Measurements from ENCODE around the gene RNASE13. TPM values are rescaled to one million over a fixed set of nuclear protein-coding genes. Genes with fewer than 3 reads are reported as not detected.

The RNASE13 gene
- polyA plus RNA-seq, 3 donors from 2014 or later = not detected

- Mint-ChIP-seq H3K27me3 (ENCODE audit: low read depth in 3 of 3) (peaks cover 27 to 29% (median 29%) of the 10 kb centered on the region in 3 donors), H3K36me3 (no peaks in the 10 kb centered on the region), H3K9me3 (no peaks in the 10 kb centered on the region), H3K27ac (peak overlapping the region in 4 of 6 donors; percentile 35 to 77 (median 62)), H3K4me1 (peaks cover 34 to 37% of the 10 kb centered on the region in 2 donors), H3K4me3 (peak overlapping the region; percentile 85 to 90 (median 89))
- peak; percentile 37 to 38 (median 38) for DNase-seq
Observed at GRCh38 chr14:21071225-21072030, 36.8 kb upstream of the RNASE13 start.

DNA sequence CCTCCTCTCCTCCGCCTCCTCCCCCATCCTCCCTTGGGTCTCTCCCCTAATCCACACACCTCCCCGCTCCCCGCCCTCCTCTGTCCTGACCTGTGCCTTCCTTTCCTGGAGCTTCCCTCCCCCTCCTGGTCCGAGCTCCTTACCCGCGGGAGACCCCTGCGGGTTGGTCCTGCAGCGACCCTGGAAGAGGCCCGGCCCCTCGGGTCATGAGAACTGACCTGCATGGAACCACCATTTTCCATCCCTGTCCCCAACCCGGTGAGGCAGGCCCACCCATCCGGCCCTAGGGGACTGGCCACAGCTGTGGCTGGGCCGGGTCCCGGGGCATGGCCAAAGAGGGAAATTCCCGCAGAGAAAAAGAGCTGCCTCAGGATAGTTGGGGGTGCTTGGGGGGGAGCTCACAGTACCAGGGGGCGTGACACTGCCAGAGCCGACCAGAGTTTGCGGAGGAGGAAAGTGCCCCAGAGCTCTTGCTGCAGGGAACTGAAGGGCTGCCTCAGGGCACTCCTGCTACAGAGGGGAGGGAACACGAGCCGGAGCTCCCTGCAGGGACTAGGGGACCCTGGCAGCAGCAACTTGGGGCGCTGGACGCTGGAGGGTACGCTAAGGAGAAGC is 36.1 kb upstream of the RNASE13 start:
- DNase-seq = peak in 2 of 3 donors; percentile 18 to 36
- Mint-ChIP-seq H3K27me3 (ENCODE audit: low read depth in 3 of 3) (peaks cover 27 to 29% (median 29%) of the 10 kb centered on the region in 3 donors), H3K36me3 (no peaks in the 10 kb centered on the region), H3K9me3 (no peaks in the 10 kb centered on the region), H3K27ac (peak overlapping the region in 5 of 6 donors; percentile 45 to 77 (median 52)), H3K4me1 (peaks cover 34 to 37% of the 10 kb centered on the region in 2 donors), H3K4me3 (peak overlapping the region; percentile 85 to 90 (median 89))

DNA sequence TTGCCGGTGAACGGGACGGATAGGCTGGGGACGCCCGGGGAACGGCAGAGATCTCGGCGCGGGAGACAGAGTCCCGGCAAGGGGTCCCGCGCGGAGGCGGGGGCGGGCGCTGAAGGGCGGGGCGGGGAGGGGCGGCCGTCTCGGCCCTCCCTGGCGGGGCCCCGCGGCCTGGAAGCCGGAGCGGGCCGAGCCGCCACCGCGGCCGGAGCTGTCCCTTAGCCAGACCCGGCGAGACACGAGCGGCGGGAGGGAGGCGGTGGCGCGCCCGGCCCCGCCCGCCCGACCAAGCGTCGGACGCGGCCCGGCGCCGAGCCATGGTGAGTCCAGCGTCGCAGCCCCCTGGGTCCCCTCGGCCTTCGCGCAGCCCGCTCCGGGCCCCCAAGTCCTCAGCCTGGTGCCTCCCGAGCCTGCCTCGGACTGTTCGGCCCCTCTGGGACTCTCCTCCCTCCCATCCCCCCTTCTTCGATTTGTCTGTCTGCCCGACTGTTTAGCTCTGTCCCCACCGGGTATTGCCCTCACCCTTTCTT is 35.5 kb upstream of the RNASE13 start, which contains the start of gene ARHGEF40:
Gene ARHGEF40 (plus strand): TSS at position 222 of the 527 bp plus-strand sequence. CDS start 93 bp downstream, at position 315.
- DNase-seq = peak in 2 of 3 donors; percentile 11 to 15
- peak within 1 kb of the TSS; percentile 85 to 90 (median 89) for H3K4me3 Mint-ChIP-seq

GRCh38 chr14:21069388-21070082 is 34.9 kb upstream of the RNASE13 start:
- DNase-seq = peak in 2 of 3 donors; percentile 9 to 15
- Mint-ChIP-seq H3K27ac (peak overlapping the region in 4 of 6 donors; percentile 5 to 69 (median 53)), H3K4me3 (peak overlapping the region; percentile 74 to 82 (median 81)), H3K9me3 (no peaks in the 10 kb centered on the region), H3K36me3 (no peaks in the 10 kb centered on the region), H3K27me3 (ENCODE audit: low read depth in 3 of 3) (peaks cover 30 to 36% (median 35%) of the 10 kb centered on the region in 3 donors), H3K4me1 (peaks cover 34 to 37% of the 10 kb centered on the region in 2 donors)

More for the DNA sequence above, 35.5 kb upstream of the RNASE13 start, which contains the start of gene ARHGEF40:
- H3K27me3 Mint-ChIP-seq (ENCODE audit: low read depth in 3 of 3) = peaks cover 30 to 34% (median 30%) of the 10 kb centered on the region in 3 donors
- no peaks in the 10 kb centered on the region for H3K9me3 Mint-ChIP-seq
- H3K36me3 Mint-ChIP-seq = no peaks in the 10 kb centered on the region
- peak within 1 kb of the TSS in 5 of 6 donors; percentile 45 to 77 (median 62) for H3K27ac Mint-ChIP-seq
- peaks cover 34 to 37% of the 10 kb centered on the region in 2 donors for H3K4me1 Mint-ChIP-seq

DNA sequence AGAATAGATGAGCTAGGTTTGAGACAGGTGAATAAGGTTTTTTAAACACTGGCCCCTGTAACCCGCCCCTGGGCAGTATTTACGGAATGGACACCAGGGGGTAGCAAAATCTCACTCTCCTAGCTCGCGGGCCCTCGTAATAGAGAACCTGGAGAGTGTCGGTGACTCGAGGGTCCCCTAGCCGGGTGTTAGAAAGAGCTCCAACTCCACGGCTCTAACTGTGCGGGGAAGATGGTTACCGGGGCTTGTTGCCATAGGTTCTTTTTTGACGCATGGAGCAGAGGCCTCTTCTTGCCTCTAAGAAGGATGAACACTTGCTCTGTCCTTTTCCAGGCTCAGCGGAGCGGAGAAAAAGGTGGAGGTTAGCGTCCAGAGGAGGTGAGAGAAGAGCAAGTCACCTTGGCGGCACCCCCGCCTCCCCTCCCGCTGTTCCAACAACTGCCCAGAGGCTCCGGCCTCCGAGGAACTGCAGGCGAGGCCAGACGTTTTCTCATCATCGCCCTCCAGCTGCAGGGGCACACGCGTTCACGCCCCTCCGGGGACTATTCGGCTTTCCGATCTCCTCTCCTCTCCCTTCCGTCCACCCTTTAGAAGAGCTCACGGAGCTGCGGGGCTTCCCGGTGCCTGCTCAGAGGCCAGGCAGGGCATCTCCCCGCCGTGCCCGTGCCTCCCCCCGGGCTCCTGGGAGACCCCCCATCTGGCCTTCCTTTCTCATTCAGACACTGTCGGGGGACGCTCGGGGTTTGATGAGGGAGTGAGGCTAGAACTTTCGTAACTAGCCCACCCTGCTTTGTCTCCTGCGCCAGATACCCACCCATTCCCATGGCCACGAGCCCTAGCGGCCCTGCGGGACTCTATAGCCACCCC is 34.1 kb upstream of the RNASE13 start:
- Mint-ChIP-seq H3K27me3 (ENCODE audit: low read depth in 3 of 3) (peaks cover 30 to 38% (median 35%) of the 10 kb centered on the region in 3 donors), H3K27ac (peak overlapping the region in 4 of 6 donors; percentile 12 to 61 (median 45)), H3K4me3 (peak overlapping the region; percentile 74 to 82 (median 81)), H3K36me3 (no peaks in the 10 kb centered on the region), H3K4me1 (peaks cover 34 to 37% of the 10 kb centered on the region in 2 donors), H3K9me3 (no peaks in the 10 kb centered on the region)
- DNase-seq = peak; percentile 52 to 58 (median 55)

- no peak overlapping the region for H3K4me3 Mint-ChIP-seq
- H3K36me3 Mint-ChIP-seq = no peaks in the 10 kb centered on the region
- no peak for DNase-seq
- no peak overlapping the region for H3K27ac Mint-ChIP-seq
- H3K27me3 Mint-ChIP-seq (ENCODE audit: low read depth in 3 of 3) = peaks cover 24 to 44% (median 31%) of the 10 kb centered on the region in 3 donors
- H3K4me1 Mint-ChIP-seq = peaks cover 31 to 33% of the 10 kb centered on the region in 2 donors
- no peaks in the 10 kb centered on the region for H3K9me3 Mint-ChIP-seq
Observed at GRCh38 chr14:21066882-21067502, 32.4 kb upstream of the RNASE13 start.

DNA sequence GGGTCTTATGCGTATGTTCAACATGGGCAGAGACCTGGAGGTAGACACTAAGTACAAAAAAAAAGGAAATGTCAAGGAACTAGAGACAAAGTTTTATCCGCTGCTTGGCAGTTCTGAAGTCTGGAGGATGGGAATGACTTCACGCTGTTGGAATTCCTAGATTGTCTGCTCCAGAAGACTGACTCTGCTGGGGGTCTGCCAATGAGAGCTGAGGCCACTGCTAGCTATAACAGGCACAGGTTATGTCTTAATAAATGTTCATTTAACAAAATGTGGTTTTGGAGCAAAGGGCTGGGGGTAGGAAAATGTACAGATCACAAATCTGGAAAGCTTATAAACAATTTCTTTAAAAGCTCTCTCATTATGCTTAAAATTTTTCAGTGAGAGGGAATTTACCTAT is 28.9 kb upstream of the RNASE13 start:
- Mint-ChIP-seq H3K4me1 (peaks cover 2 to 3% of the 10 kb centered on the region in 2 donors), H3K9me3 (no peaks in the 10 kb centered on the region), H3K36me3 (no peaks in the 10 kb centered on the region), H3K27me3 (ENCODE audit: low read depth in 3 of 3) (peaks cover 7 to 25% (median 20%) of the 10 kb centered on the region in 3 donors), H3K27ac (no peak overlapping the region), H3K4me3 (no peak overlapping the region)
- DNase-seq = no peak

DNA sequence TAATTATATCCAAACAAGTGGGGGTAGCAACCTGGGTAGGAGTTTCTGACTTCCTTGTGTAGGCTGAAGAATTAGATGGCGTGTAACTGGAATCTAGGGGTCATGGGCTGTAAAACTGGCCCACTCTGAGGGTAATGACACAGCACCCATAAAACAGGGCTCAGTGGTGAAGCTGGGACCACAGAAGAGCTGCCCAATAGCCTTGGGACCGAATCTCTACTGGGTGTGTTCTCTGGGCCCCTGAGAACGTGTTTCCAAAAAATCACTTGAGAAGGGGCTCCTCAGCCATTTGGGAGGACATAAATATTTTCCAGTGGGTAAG is 26.7 kb upstream of the RNASE13 start:
- no peaks in the 10 kb centered on the region for H3K9me3 Mint-ChIP-seq
- no peak for DNase-seq
- H3K27ac Mint-ChIP-seq = no peak overlapping the region
- H3K4me3 Mint-ChIP-seq = no peak overlapping the region
- H3K36me3 Mint-ChIP-seq = no peaks in the 10 kb centered on the region
- H3K4me1 Mint-ChIP-seq = no peaks in the 10 kb centered on the region
- peaks cover 8 to 25% (median 11%) of the 10 kb centered on the region in 3 donors for H3K27me3 Mint-ChIP-seq (ENCODE audit: low read depth in 3 of 3)

DNA sequence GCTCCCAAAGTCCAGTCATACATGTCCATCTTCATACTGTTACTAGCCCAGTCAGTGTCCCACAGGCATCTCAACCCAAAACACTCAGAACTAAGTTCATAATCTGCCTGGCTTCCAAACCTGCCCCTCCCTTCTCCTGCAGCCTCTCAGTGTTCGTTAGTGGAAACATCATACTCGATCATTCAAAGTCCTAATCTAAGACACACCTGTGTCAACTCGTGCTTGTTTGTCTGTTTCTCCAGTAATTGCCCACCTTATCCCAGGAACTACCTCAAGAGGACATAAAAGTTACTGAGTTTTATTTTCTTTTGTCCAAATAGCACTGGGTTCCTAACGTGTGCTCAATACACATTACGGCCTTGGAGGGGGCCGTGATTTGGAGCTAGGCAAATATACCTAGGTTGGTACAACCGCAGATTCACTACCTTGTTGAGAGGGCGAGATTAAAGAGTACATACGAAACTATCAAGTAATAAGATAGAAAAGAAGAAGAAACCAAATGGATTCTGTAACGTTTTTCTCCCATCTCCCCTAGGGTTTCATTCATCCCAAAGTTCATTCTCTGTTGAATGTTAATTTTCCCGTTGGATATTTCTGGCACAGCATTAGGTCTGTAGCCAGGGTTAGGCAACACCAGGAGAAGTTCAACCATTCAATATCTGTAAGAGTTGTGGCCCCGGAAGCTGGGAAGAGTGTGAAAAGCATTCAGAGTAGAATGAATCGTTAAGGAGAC is 26.2 kb upstream of the RNASE13 start:
- H3K4me1 Mint-ChIP-seq = no peaks in the 10 kb centered on the region
- H3K27me3 Mint-ChIP-seq (ENCODE audit: low read depth in 3 of 3) = peaks cover 8 to 25% (median 11%) of the 10 kb centered on the region in 3 donors
- no peaks in the 10 kb centered on the region for H3K36me3 Mint-ChIP-seq
- DNase-seq = no peak
- no peaks in the 10 kb centered on the region for H3K9me3 Mint-ChIP-seq
- no peak overlapping the region for H3K4me3 Mint-ChIP-seq
- H3K27ac Mint-ChIP-seq = no peak overlapping the region

GRCh38 chr14:21059842-21060613 is 25.4 kb upstream of the RNASE13 start:
- H3K4me3 Mint-ChIP-seq = no peak overlapping the region
- H3K36me3 Mint-ChIP-seq = no peaks in the 10 kb centered on the region
- peaks cover 2 to 22% (median 8%) of the 10 kb centered on the region in 3 donors for H3K27me3 Mint-ChIP-seq (ENCODE audit: low read depth in 3 of 3)
- no peak overlapping the region for H3K27ac Mint-ChIP-seq
- no peaks in the 10 kb centered on the region for H3K4me1 Mint-ChIP-seq
- no peaks in the 10 kb centered on the region for H3K9me3 Mint-ChIP-seq
- DNase-seq = no peak

DNA sequence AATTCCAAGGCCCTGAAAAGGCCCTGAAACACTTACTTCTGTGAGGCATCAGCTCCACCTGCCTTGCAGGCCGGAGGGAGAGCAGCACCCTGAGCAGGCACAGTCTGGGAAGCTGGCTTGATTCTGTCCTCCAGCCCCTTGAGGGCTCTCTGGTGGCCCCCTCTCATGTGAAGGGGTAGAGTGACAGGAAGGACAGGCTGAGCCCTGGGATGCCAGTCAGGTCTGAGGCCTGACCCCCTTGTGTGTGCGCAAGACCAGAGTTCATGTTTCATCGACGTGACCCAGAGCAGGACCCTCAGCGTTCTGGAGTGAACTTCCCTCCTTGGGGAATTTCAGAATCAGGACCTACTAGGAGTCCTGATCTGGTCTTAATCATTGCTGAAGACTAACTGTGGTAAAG is 24.3 kb upstream of the RNASE13 start:
- DNase-seq = no peak
- Mint-ChIP-seq H3K4me3 (no peak overlapping the region), H3K36me3 (no peaks in the 10 kb centered on the region), H3K4me1 (no peaks in the 10 kb centered on the region), H3K27ac (no peak overlapping the region), H3K27me3 (ENCODE audit: low read depth in 3 of 3) (peaks cover 2 to 17% (median 8%) of the 10 kb centered on the region in 3 donors), H3K9me3 (no peaks in the 10 kb centered on the region)
